ENCODE measurements around the gene JTB.
"Not testable (repeated sequence)": the region's sequence is repeated elsewhere in the genome, so short reads cannot be mapped to it uniquely, and the experiment has no call there.

The JTB gene

DNA sequence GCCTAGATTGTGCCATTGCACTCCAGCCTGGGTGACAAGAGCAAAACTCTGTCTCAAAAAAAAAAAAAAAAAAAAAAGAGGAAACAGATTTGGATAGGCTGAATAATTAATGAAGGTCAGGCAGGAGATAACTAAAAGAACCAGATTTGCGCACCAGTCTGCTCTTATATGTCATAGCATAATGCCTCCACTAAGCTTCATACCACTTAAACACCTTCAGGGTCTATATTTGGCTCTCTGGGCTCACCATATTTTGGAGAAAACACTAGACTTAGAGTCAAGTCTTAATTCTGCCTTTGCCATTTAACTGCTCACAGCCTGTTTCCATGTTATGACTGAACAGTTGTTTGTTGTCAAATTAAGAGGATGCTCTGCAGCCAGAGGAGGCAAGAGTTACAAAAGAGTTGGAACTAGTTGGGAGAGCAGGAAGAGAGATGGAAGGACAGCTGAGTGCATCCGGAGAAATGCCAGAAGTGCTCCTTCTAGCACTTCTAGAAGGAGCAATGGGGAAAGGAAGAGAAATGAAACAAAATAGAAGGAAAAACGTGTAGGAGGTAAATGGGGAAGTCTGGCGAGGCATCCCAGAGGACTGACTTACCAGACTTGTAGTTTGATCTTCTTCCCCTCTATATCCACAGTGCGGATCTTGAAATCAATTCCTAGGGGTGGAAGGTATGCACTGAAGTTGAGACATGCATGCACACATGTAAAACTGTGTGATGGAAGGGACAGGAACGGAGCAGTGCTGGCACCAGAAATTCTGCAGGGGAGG lies 6.8 kb upstream of the JTB start:
- ATAC-seq, result no peak
- TF ChIP-seq BACH2 (CRISPR knock-in tag; IDR thresholded peaks at IDR 0.05; ENCODE audit: borderline replicate concordance) (no peak), ZNF565 (CRISPR knock-in tag; conservative IDR thresholded peaks at IDR 0.05; ENCODE audit: low read depth) (no peak), ZNF8 (CRISPR knock-in tag; IDR thresholded peaks at IDR 0.05) (no peak), OSR1 (CRISPR knock-in tag; IDR thresholded peaks at IDR 0.05) (no peak), ZFP3 (CRISPR knock-in tag; IDR thresholded peaks at IDR 0.05) (no peak), GLIS3 (CRISPR knock-in tag; IDR thresholded peaks at IDR 0.05) (no peak), TOX (CRISPR knock-in tag; IDR thresholded peaks at IDR 0.05; ENCODE audit: borderline replicate concordance) (no peak), CSDC2 (CRISPR knock-in tag; IDR thresholded peaks at IDR 0.05) (no peak), ARNTL (CRISPR knock-in tag; IDR thresholded peaks at IDR 0.05; ENCODE audit: borderline replicate concordance, low read depth) (no peak), TCF4 (CRISPR knock-in tag; IDR thresholded peaks at IDR 0.05; ENCODE audit: borderline replicate concordance) (no peak), ZFP30 (CRISPR knock-in tag; IDR thresholded peaks at IDR 0.05) (no peak), ESRRG (CRISPR knock-in tag; IDR thresholded peaks at IDR 0.05) (no peak)
- TF ChIP-seq, protein P1, sequence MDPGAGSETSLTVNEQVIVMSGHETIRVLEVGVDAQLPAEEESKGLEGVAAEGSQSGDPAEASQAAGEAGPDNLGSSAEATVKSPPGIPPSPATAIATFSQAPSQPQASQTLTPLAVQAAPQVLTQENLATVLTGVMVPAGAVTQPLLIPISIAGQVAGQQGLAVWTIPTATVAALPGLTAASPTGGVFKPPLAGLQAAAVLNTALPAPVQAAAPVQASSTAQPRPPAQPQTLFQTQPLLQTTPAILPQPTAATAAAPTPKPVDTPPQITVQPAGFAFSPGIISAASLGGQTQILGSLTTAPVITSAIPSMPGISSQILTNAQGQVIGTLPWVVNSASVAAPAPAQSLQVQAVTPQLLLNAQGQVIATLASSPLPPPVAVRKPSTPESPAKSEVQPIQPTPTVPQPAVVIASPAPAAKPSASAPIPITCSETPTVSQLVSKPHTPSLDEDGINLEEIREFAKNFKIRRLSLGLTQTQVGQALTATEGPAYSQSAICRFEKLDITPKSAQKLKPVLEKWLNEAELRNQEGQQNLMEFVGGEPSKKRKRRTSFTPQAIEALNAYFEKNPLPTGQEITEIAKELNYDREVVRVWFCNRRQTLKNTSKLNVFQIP (CRISPR knock-in tag; IDR thresholded peaks at IDR 0.05; ENCODE audit: borderline replicate concordance, low read depth), result no peak
- TF ChIP-seq, protein P2, sequence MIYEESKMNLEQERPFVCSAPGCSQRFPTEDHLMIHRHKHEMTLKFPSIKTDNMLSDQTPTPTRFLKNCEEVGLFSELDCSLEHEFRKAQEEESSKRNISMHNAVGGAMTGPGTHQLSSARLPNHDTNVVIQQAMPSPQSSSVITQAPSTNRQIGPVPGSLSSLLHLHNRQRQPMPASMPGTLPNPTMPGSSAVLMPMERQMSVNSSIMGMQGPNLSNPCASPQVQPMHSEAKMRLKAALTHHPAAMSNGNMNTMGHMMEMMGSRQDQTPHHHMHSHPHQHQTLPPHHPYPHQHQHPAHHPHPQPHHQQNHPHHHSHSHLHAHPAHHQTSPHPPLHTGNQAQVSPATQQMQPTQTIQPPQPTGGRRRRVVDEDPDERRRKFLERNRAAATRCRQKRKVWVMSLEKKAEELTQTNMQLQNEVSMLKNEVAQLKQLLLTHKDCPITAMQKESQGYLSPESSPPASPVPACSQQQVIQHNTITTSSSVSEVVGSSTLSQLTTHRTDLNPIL (CRISPR knock-in tag; IDR thresholded peaks at IDR 0.05; ENCODE audit: low read depth), result no peak
- TF ChIP-seq, protein P3, sequence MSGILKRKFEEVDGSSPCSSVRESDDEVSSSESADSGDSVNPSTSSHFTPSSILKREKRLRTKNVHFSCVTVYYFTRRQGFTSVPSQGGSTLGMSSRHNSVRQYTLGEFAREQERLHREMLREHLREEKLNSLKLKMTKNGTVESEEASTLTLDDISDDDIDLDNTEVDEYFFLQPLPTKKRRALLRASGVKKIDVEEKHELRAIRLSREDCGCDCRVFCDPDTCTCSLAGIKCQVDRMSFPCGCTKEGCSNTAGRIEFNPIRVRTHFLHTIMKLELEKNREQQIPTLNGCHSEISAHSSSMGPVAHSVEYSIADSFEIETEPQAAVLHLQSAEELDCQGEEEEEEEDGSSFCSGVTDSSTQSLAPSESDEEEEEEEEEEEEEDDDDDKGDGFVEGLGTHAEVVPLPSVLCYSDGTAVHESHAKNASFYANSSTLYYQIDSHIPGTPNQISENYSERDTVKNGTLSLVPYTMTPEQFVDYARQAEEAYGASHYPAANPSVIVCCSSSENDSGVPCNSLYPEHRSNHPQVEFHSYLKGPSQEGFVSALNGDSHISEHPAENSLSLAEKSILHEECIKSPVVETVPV (CRISPR knock-in tag; IDR thresholded peaks at IDR 0.05), result no peak
- TF ChIP-seq, protein P4, sequence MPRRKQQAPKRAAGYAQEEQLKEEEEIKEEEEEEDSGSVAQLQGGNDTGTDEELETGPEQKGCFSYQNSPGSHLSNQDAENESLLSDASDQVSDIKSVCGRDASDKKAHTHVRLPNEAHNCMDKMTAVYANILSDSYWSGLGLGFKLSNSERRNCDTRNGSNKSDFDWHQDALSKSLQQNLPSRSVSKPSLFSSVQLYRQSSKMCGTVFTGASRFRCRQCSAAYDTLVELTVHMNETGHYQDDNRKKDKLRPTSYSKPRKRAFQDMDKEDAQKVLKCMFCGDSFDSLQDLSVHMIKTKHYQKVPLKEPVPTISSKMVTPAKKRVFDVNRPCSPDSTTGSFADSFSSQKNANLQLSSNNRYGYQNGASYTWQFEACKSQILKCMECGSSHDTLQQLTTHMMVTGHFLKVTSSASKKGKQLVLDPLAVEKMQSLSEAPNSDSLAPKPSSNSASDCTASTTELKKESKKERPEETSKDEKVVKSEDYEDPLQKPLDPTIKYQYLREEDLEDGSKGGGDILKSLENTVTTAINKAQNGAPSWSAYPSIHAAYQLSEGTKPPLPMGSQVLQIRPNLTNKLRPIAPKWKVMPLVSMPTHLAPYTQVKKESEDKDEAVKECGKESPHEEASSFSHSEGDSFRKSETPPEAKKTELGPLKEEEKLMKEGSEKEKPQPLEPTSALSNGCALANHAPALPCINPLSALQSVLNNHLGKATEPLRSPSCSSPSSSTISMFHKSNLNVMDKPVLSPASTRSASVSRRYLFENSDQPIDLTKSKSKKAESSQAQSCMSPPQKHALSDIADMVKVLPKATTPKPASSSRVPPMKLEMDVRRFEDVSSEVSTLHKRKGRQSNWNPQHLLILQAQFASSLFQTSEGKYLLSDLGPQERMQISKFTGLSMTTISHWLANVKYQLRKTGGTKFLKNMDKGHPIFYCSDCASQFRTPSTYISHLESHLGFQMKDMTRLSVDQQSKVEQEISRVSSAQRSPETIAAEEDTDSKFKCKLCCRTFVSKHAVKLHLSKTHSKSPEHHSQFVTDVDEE (CRISPR knock-in tag; IDR thresholded peaks at IDR 0.05), result no peak

DNA sequence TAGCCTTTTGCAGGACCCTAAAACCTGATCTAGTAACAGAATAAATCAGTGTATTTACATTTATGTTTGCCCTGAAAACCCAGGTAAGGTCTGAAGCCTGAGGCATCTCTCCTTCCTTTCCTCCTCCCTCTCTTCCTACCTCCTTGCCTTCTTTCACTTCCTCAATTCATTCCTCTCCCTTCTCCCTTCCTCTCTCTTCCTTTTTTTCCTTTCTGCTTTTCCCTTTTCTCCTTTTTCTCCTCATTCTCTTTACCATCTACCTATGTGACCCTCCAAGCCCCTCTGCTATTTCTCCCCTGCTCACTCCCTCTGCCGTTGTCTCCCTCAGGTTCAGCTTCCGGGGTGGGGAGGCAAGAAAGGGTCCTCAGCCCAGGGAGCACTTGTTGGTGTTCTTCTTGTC lies 4.3 kb upstream of the JTB start:
- ATAC-seq, result not testable (repeated sequence)

DNA sequence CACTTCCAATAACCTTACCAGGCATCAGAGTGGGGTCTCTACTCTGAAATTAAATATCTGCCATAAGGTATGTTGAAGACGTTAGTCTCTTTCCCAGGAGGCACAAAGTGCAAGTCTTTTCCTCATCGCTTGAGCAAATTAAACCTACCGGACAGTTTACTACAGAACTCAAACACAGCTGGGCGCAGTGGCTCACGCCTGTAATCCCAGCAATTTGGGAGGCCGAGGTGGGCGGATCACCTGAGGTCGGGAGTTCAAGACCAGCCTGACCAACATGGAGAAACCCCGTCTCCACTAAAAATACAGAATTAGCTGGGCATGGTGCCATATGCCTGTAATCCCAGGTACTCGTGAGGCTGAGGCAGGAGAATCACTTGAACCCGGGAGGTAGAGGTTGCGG lies 1.6 kb upstream of the JTB start:
- not testable (repeated sequence) for ATAC-seq

DNA sequence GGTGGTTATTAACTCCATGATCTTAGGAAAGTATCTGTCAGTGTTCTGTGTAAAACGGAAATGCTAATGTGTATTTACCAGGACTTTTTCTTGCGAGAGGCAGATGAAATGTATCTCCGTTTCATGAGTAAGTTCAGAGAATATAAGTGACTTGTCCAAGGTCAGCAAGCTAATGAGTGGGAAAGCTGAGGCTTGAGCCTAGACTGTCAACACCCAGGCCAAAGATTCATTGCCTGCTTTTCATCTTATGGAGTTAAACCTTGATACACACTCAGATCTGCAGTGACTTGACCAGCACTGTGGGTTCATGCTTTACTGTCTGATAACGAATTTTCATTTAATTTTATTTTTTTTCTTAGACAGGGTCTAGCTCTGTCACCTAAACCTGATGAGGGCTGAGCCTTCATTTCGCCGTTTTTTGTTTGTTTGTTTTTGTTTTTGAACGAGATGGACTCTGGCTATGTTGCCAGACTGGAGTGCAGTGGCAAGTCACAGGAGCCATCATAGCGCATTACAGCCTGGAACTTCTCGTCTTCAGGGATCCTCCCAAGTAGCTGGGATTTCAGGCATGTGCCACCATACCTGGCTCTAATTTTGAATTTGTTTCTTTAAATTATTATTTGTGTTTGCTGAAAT lies 918 bp upstream of the JTB start:
- TF ChIP-seq, protein P4 (CRISPR knock-in tag; IDR thresholded peaks at IDR 0.05), result no peak
- TF ChIP-seq TOX (CRISPR knock-in tag; IDR thresholded peaks at IDR 0.05; ENCODE audit: borderline replicate concordance) (no peak), RARB (CRISPR knock-in tag; IDR thresholded peaks at IDR 0.05) (no peak), BACH2 (CRISPR knock-in tag; IDR thresholded peaks at IDR 0.05; ENCODE audit: borderline replicate concordance) (no peak), ZNF565 (CRISPR knock-in tag; conservative IDR thresholded peaks at IDR 0.05; ENCODE audit: low read depth) (no peak), ZC3H10 (CRISPR knock-in tag; IDR thresholded peaks at IDR 0.05) (no peak), GLIS3 (CRISPR knock-in tag; IDR thresholded peaks at IDR 0.05) (no peak)
- TF ChIP-seq, protein P2 (CRISPR knock-in tag; IDR thresholded peaks at IDR 0.05; ENCODE audit: low read depth), result no peak
- TF ChIP-seq, protein P3 (CRISPR knock-in tag; IDR thresholded peaks at IDR 0.05), result no peak
- TF ChIP-seq, protein P1 (CRISPR knock-in tag; IDR thresholded peaks at IDR 0.05; ENCODE audit: borderline replicate concordance, low read depth), result no peak
- no peak for ATAC-seq

Measured in SK-N-SH treated with all-trans-retinoic acid at 6 μM for 48 hours (cell line).